Hepatocyte (in vitro differentiated cells): ENCODE results near the gene ZNF787.

ENCODE experiments used
- EZH2 ChIP-seq: fragments of 200-600 bp; sonication (generic); IDR thresholded peaks from 2 replicates; pipeline ENCODE4 v1.6.1; 2016; ENCODE audit warnings: antibody characterized with exemption, mild to moderate bottlenecking, borderline replicate concordance
- EZH2phosphoT487 ChIP-seq: fragments of 200-600 bp; sonication (generic); IDR thresholded peaks from one replicate; pipeline ENCODE4 v1.6.1; 2018; ENCODE audit warnings: antibody characterized with exemption, mild to moderate bottlenecking, low read depth, moderate library complexity; ENCODE audit not compliant: unreplicated experiment, severe bottlenecking
- TF ChIP-seq, protein P1 (sequence below): fragments of 200-600 bp; sonication (generic); IDR thresholded peaks from 2 replicates; pipeline ENCODE4 v1.5.1; 2016; ENCODE audit warnings: antibody characterized with exemption, mild to moderate bottlenecking; ENCODE audit not compliant: poor library complexity

- TF ChIP-seq, protein P1, sequence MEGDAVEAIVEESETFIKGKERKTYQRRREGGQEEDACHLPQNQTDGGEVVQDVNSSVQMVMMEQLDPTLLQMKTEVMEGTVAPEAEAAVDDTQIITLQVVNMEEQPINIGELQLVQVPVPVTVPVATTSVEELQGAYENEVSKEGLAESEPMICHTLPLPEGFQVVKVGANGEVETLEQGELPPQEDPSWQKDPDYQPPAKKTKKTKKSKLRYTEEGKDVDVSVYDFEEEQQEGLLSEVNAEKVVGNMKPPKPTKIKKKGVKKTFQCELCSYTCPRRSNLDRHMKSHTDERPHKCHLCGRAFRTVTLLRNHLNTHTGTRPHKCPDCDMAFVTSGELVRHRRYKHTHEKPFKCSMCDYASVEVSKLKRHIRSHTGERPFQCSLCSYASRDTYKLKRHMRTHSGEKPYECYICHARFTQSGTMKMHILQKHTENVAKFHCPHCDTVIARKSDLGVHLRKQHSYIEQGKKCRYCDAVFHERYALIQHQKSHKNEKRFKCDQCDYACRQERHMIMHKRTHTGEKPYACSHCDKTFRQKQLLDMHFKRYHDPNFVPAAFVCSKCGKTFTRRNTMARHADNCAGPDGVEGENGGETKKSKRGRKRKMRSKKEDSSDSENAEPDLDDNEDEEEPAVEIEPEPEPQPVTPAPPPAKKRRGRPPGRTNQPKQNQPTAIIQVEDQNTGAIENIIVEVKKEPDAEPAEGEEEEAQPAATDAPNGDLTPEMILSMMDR: no peak
- TF ChIP-seq EZH2 (no peak), EZH2phosphoT487 (no peak)
Measured at GRCh38 chr19:56120002-56120370, 1.1 kb downstream of the ZNF787 start.
